Dendritic cell treated with granulocyte-macrophage colony-stimulating factor and Interleukin-4, amounts not matched to agents 40 ng/mL and 50 ng/mL, for 4 days (primary cell): Measurements from ENCODE around the gene AVP.
"Not testable (repeated sequence)": the region's sequence is repeated elsewhere in the genome, so short reads cannot be mapped to it uniquely, and the experiment has no call there.

Source experiments
- H3K27ac Mint-ChIP-seq: one replicate; pipeline ENCODE4 v1.8.0; 2022; ENCODE audit warnings: mild to moderate bottlenecking, mixed read lengths
- H3K27me3 Mint-ChIP-seq: one replicate; pipeline ENCODE4 v1.8.0; 2022; ENCODE audit warnings: mild to moderate bottlenecking, mixed read lengths
- H3K36me3 Mint-ChIP-seq: one replicate; pipeline ENCODE4 v1.8.0; 2022; ENCODE audit warnings: low read depth, mixed read lengths
- H3K4me1 Mint-ChIP-seq: one replicate; pipeline ENCODE4 v1.8.0; 2022; ENCODE audit warnings: low read depth, mixed read lengths
- H3K4me3 Mint-ChIP-seq: one replicate; pipeline ENCODE4 v1.8.0; 2022; ENCODE audit warnings: mild to moderate bottlenecking, moderate library complexity, mixed read lengths
- H3K9me3 Mint-ChIP-seq: one replicate; pipeline ENCODE4 v1.8.0; 2022; ENCODE audit warnings: mixed read lengths
- intact Hi-C: fragments of 100-400 bp; cut with micrococcal nuclease; formaldehyde crosslinking; loops from one replicate; pipeline ENCODE4 v1.15.0; 2022

Gene AVP

DNA sequence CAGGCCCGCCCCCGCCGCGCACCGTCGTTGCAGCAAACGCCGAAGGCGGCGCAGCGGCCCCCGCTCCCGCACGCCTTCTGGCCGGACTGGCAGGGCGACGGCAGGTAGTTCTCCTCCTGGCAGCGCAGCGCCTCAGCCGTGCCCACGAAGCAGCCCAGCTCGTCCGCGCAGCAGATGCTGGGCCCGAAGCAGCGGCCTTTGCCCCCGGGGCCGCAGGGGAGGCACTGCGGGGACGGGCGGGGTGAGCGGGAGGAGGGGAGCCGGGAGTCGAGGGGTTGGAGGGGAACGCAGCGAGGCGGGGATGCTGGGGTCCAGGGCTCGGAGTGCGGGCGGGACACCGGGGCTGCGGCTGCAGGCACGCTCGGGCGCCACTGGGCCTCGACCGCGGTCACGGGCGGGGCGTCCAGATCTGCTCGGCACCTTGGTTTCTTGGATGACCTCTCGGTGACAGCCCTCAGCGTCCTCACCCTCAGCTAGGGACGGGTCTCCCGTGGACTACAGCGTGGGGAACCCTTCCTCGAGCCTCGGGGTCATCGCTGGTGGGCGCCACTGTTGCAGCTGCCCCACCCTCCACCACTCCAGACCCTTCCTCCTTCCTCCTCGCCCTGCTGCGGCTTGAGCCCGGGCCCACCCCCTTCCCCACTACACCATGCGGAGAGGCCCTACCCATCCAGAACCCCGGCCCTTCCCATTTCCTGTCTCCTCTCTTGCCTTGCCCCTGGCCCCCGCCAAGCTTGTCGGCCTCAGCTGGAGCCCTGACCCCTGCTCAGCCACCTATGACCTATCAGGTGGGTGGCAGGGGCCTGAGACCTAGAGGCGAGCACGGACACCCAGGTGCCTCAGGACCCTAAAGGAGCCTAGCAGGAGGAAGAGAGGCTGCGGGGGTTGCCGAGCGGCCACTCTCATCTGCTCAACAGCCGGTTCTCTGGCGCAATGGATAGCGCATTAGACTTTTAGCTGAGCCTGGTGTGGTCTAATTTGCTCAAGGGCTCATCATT lies 1.3 kb downstream of the AVP start:
- Mint-ChIP-seq H3K4me3 (peak overlapping the region; percentile 56), H3K9me3 (no peaks in the 10 kb centered on the region), H3K27ac (no peak overlapping the region), H3K4me1 (peaks cover 39% of the 10 kb centered on the region), H3K36me3 (no peaks in the 10 kb centered on the region), H3K27me3 (peaks cover 71% of the 10 kb centered on the region)
- intact Hi-C loops = no loop called here

- Mint-ChIP-seq H3K9me3 (no peaks in the 10 kb centered on the region), H3K27me3 (peaks cover 70% of the 10 kb centered on the region), H3K4me3 (peak overlapping the region; percentile 46), H3K27ac (no peak overlapping the region), H3K36me3 (no peaks in the 10 kb centered on the region), H3K4me1 (peaks cover 45% of the 10 kb centered on the region)
- intact Hi-C loops = no loop called here
Measured at GRCh38 chr20:3082306-3082951, 2.1 kb downstream of the AVP start.

GRCh38 chr20:3081641-3082040 lies 2.9 kb downstream of the AVP start:
- H3K27ac Mint-ChIP-seq = no peak overlapping the region
- intact Hi-C loops = no loop called here

GRCh38 chr20:3080939-3081388 lies 3.6 kb downstream of the AVP start:
- Mint-ChIP-seq H3K4me1 (peaks cover 55% of the 10 kb centered on the region), H3K4me3 (peak overlapping the region; percentile 15), H3K36me3 (no peaks in the 10 kb centered on the region), H3K27me3 (peaks cover 77% of the 10 kb centered on the region), H3K9me3 (no peaks in the 10 kb centered on the region), H3K27ac (no peak overlapping the region)
- intact Hi-C loops = no loop called here

More at GRCh38 chr20:3081641-3082040, 2.9 kb downstream of the AVP start:
- Mint-ChIP-seq H3K9me3 (no peaks in the 10 kb centered on the region), H3K36me3 (no peaks in the 10 kb centered on the region), H3K27me3 (peaks cover 74% of the 10 kb centered on the region), H3K4me1 (peaks cover 53% of the 10 kb centered on the region), H3K4me3 (no peak overlapping the region)

DNA sequence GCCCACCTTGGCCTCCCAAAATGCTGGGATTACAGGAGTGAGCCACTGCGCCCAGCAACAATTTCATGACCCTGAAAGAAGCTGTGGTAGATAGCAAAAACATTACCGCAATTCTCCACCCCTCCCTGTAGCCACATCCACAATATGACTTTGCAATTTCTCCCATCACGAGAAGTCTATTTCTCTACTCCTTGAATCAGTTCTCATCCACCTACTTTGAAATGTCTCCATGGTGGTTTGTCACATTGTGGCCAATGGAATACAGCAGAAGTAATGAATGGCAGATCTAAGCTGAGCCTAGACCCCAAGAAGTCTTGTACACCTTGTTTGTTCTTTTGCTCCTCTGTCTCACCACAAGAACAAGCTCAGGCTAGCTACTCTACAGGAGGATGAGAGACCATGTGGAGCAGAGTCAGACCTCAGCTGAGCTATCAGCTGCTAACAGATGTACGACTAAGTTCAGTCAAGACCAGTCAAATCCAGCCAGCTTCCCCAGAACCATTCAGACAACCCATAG lies 6.8 kb downstream of the AVP start:
- H3K4me3 Mint-ChIP-seq = peak overlapping the region; percentile 20

DNA sequence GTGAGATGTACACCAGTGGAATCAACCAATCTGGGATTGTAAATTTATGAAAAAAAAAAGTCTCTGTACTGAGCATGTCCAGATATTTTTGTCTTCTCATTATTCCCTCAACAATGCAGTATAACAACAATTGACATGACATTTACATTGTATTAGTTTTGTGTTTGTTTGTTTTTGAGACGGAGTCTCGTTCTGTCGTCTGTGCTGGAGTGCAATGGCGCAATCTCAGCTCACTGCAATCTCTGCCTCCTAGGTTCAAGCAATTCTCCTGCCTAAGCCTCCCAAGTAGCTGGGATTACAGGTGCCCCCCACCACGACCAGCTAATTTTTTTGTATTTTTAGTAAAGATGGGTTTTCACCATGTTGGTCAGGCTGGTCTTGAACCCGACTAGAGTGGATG lies 9.2 kb downstream of the AVP start:
- H3K4me3 Mint-ChIP-seq, H3K36me3 Mint-ChIP-seq, H3K27ac Mint-ChIP-seq, H3K9me3 Mint-ChIP-seq, intact Hi-C loops: not testable (repeated sequence)
- Mint-ChIP-seq H3K27me3 (peaks cover 78% of the 10 kb centered on the region), H3K4me1 (peaks cover 49% of the 10 kb centered on the region)

More for the DNA sequence above, 6.8 kb downstream of the AVP start:
- Mint-ChIP-seq H3K36me3 (no peaks in the 10 kb centered on the region), H3K27ac (peak overlapping the region; percentile 60), H3K27me3 (peaks cover 77% of the 10 kb centered on the region), H3K9me3 (no peaks in the 10 kb centered on the region), H3K4me1 (peaks cover 54% of the 10 kb centered on the region)
- intact Hi-C loops = no loop called here

- H3K36me3 Mint-ChIP-seq = no peaks in the 10 kb centered on the region
- no peaks in the 10 kb centered on the region for H3K9me3 Mint-ChIP-seq
- peaks cover 77% of the 10 kb centered on the region for H3K27me3 Mint-ChIP-seq
- H3K4me1 Mint-ChIP-seq = peaks cover 48% of the 10 kb centered on the region
- H3K4me3 Mint-ChIP-seq = no peak overlapping the region
- H3K27ac Mint-ChIP-seq = no peak overlapping the region
- intact Hi-C loops = no loop called here
Measured at GRCh38 chr20:3074812-3075211, 9.7 kb downstream of the AVP start.

DNA sequence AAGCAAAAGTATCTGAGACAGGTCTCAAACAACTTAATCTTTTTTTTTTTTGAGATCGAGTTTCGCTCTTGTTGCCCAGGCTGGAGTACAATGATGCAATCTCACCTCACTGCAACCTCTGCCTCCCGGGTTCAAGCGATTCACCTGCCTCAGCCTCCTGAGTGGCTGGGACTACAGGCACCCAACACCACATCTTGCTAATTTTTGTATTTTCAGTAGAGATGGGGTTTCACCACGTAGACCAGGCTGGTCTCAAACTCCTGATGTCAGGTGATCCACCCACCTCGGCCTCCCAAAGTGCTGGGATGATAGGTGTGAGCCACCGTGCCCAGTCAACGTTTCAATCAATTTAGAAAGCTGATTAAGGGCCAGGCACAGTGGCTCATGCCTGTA lies 11.3 kb downstream of the AVP start:
- H3K4me1 Mint-ChIP-seq = peaks cover 48% of the 10 kb centered on the region
- intact Hi-C loops = not testable (repeated sequence)

GRCh38 chr20:3072530-3073250 lies 11.8 kb downstream of the AVP start:
- Mint-ChIP-seq H3K4me1 (peaks cover 44% of the 10 kb centered on the region), H3K27ac (peak overlapping the region; percentile 54), H3K36me3 (no peaks in the 10 kb centered on the region), H3K9me3 (no peaks in the 10 kb centered on the region), H3K27me3 (peaks cover 62% of the 10 kb centered on the region), H3K4me3 (peak overlapping the region; percentile 64)
- intact Hi-C loops = no loop called here

More for the DNA sequence above, 11.3 kb downstream of the AVP start:
- H3K36me3 Mint-ChIP-seq, H3K9me3 Mint-ChIP-seq, H3K4me3 Mint-ChIP-seq, H3K27ac Mint-ChIP-seq: not testable (repeated sequence)
- H3K27me3 Mint-ChIP-seq = peaks cover 66% of the 10 kb centered on the region

- Mint-ChIP-seq H3K27ac (peak within 1 kb of the TSS; percentile 54), H3K36me3 (no peaks in the 10 kb centered on the region), H3K27me3 (peaks cover 62% of the 10 kb centered on the region), H3K9me3 (no peaks in the 10 kb centered on the region), H3K4me1 (peaks cover 36% of the 10 kb centered on the region), H3K4me3 (peak within 1 kb of the TSS; percentile 64)
- intact Hi-C loops = no loop called here
Measured at GRCh38 chr20:3071610-3072529, 12.7 kb downstream of the AVP start, which contains the start of gene OXT. OXT (plus strand) TSS chr20:3071620; CDS start chr20:3071656, 36 bp downstream.

- H3K27me3 Mint-ChIP-seq = peaks cover 63% of the 10 kb centered on the region
- peaks cover 33% of the 10 kb centered on the region for H3K4me1 Mint-ChIP-seq
- no peaks in the 10 kb centered on the region for H3K9me3 Mint-ChIP-seq
- intact Hi-C loops = no loop called here
- peak overlapping the region; percentile 64 for H3K4me3 Mint-ChIP-seq
- H3K36me3 Mint-ChIP-seq = no peaks in the 10 kb centered on the region
- no peak overlapping the region for H3K27ac Mint-ChIP-seq
Measured at GRCh38 chr20:3071266-3071609, 13.3 kb downstream of the AVP start.

- no peak overlapping the region for H3K27ac Mint-ChIP-seq
- intact Hi-C loops = no loop called here
- H3K27me3 Mint-ChIP-seq = peaks cover 58% of the 10 kb centered on the region
- no peak overlapping the region for H3K4me3 Mint-ChIP-seq
- peaks cover 31% of the 10 kb centered on the region for H3K4me1 Mint-ChIP-seq
- H3K36me3 Mint-ChIP-seq = no peaks in the 10 kb centered on the region
- H3K9me3 Mint-ChIP-seq = no peaks in the 10 kb centered on the region
Measured at GRCh38 chr20:3070725-3071124, 13.8 kb downstream of the AVP start.
